Progenitor cell of endocrine pancreas (in vitro differentiated cells): Measurements from ENCODE around the gene ALDH8A1. TPM values are rescaled to one million over a fixed set of nuclear protein-coding genes. Genes with fewer than 3 reads are reported as not detected.

ENCODE experiments used
- DNase-seq: peaks from one replicate; pipeline ENCODE4 v3.0.0; 2021; ENCODE audit warnings: low spot score; ENCODE audit not compliant: unreplicated experiment
- H3K27ac Mint-ChIP-seq: 2 replicates; pipeline ENCODE4 v1.8.0; 2021; ENCODE audit warnings: mild to moderate bottlenecking, moderate library complexity, mixed read lengths
- H3K27me3 Mint-ChIP-seq: 2 replicates; pipeline ENCODE4 v1.8.0; 2021; ENCODE audit warnings: mixed read lengths
- H3K36me3 Mint-ChIP-seq: 2 replicates; pipeline ENCODE4 v1.8.0; 2022; ENCODE audit warnings: mixed read lengths; ENCODE audit not compliant: insufficient read depth
- H3K4me1 Mint-ChIP-seq: 2 replicates; pipeline ENCODE4 v1.8.0; 2021; ENCODE audit warnings: low read depth, mixed read lengths
- H3K4me3 Mint-ChIP-seq: 2 replicates; pipeline ENCODE4 v1.8.0; 2021; ENCODE audit warnings: low read depth, mild to moderate bottlenecking, moderate library complexity, mixed read lengths
- H3K9me3 Mint-ChIP-seq: 2 replicates; pipeline ENCODE4 v1.8.0; 2021; ENCODE audit warnings: low read depth, mixed read lengths
- total RNA-seq: library from RNA; stranded (reverse); gene quantifications from 2 replicates; pipeline ENCODE4 v1.2.1, GENCODE V29; 2021
- TF ChIP-seq, protein P1 (sequence below): fragments of 200-600 bp; sonication (generic); IDR thresholded peaks from one replicate; pipeline ENCODE4 v1.5.0; 2021; ENCODE audit warnings: antibody characterized with exemption, mild to moderate bottlenecking; ENCODE audit not compliant: unreplicated experiment

ALDH8A1 gene
- total RNA-seq, 1 donor from 2014 or later = 1.5 TPM

DNA sequence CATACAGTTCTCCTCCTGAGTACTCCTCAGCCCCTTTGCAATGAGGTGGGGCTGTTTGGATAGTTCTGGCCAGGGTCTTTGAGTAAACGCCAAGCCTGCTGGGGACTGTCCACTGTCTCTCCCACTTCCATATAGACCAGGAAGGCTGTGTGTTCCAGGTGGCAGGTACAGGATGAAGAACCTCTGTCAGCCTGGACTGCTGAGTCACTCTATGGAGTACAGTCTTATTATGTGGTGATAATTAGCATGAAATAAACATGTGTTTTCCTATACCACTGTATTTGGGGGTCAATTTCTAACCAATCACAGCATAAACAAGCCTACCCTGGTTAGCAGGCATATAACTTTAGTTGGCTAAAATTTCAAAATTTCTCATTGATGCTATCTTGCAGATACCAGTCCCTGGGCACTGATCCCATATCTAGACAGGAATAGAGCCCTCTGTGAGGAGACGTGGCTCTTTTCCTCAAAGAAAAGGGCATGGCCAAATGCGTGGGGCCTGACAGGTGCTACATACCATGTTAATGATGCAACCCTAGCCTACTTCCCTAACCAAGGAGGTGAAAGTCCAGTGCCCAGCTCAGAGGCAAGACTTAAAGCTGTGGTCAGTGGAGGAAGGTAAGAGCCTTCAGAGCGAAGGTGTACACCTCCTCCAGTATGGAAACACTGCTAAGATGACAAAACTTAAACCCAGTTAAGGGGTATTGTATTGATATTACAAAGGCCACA lies 4.5 kb upstream of the ALDH8A1 start:
- no peaks in the 10 kb centered on the region for H3K27me3 Mint-ChIP-seq
- H3K9me3 Mint-ChIP-seq = peaks cover 4% of the 10 kb centered on the region
- H3K4me1 Mint-ChIP-seq = no peaks in the 10 kb centered on the region
- H3K4me3 Mint-ChIP-seq = no peak overlapping the region
- TF ChIP-seq, protein P1, sequence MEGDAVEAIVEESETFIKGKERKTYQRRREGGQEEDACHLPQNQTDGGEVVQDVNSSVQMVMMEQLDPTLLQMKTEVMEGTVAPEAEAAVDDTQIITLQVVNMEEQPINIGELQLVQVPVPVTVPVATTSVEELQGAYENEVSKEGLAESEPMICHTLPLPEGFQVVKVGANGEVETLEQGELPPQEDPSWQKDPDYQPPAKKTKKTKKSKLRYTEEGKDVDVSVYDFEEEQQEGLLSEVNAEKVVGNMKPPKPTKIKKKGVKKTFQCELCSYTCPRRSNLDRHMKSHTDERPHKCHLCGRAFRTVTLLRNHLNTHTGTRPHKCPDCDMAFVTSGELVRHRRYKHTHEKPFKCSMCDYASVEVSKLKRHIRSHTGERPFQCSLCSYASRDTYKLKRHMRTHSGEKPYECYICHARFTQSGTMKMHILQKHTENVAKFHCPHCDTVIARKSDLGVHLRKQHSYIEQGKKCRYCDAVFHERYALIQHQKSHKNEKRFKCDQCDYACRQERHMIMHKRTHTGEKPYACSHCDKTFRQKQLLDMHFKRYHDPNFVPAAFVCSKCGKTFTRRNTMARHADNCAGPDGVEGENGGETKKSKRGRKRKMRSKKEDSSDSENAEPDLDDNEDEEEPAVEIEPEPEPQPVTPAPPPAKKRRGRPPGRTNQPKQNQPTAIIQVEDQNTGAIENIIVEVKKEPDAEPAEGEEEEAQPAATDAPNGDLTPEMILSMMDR = no peak
- H3K36me3 Mint-ChIP-seq = peaks cover 9% of the 10 kb centered on the region
- no peak overlapping the region for H3K27ac Mint-ChIP-seq
- no peak for DNase-seq

DNA sequence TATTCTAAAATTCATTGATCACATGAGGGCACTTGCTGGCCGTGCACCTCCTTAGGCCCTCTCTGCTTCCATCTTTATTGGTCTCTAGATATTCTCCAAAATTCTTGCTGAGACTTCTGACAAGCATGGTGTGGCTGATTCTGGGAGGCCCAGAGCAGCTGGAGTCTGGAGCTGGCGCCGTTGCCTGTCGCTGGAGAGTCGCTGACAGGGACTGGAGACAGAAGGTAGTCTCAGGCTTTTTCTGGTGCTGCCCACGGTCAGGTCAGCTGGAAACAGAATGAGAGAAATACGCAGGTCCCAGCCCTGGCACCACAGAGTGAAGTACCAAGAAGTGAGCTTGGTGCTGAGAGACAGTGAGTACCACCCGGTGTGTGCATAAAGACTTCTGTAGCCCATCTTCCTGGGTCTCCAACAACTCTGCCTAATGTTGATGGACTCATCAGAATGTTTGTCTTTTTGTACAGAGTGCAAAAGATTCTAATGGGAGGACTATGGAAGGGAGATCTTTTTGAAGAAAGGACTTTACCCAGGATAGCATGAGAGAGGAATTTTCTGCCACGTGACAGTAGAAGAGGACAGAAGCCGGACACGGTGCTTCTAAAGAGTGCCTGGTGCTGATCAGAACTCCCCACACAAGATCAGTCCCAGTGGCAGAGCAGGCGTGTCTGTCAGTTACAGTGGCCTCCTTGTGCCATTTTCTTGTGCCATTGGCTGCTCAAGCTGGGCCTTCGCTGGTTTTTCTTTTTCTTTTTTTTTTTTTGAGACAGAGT lies 1.8 kb upstream of the ALDH8A1 start:
- Mint-ChIP-seq H3K27ac (no peak overlapping the region), H3K4me3 (no peak overlapping the region), H3K36me3 (no peaks in the 10 kb centered on the region), H3K4me1 (no peaks in the 10 kb centered on the region), H3K9me3 (peaks cover 6% of the 10 kb centered on the region), H3K27me3 (no peaks in the 10 kb centered on the region)
- no peak for DNase-seq
- TF ChIP-seq, protein P1 = no peak

DNA sequence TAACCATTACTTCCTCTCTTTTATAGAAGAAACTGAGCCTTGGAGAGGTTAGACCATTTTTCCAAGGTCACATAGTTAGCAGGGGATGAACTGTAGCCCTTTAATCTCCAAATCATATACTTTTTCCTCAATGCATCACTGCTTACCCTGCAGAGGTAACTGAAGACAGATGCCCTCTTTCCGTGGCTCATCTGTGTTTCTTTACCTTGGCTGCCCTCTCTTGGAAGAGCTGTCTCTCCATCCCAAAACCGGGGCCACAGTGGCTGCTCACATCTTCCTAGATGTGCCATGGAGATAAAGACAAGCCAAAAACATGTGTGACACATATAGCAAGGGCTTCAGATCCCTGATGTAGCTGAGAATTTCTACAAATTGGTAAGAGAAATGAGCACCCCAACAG lies 581 bp upstream of the ALDH8A1 start:
- H3K4me3 Mint-ChIP-seq = no peak overlapping the region
- TF ChIP-seq, protein P1 = no peak
- H3K27me3 Mint-ChIP-seq = no peaks in the 10 kb centered on the region
- DNase-seq = no peak
- H3K36me3 Mint-ChIP-seq = no peaks in the 10 kb centered on the region
- H3K9me3 Mint-ChIP-seq = peaks cover 7% of the 10 kb centered on the region
- H3K4me1 Mint-ChIP-seq = no peaks in the 10 kb centered on the region
- H3K27ac Mint-ChIP-seq = no peak overlapping the region

DNA sequence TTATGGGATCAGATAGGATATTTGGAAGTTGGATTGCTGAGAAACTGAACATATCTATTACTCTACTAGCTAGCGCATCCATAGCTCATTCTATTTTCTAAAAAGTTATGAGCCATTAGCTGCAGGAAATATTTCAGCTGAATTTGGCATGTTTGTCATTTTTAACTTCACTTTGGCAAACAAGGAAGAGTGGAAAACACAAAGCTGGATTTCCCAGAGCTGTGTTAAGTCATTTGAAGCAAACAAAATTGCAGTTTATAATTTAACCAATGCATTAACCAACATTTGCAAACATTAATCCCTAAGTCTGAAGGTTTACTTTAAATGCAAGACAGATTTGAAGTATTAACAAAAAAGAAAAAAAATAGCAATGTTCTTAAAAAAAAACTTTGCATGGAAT lies 1.2 kb downstream of the ALDH8A1 start:
- no peaks in the 10 kb centered on the region for H3K36me3 Mint-ChIP-seq
- TF ChIP-seq, protein P1 = no peak
- no peaks in the 10 kb centered on the region for H3K27me3 Mint-ChIP-seq
- H3K27ac Mint-ChIP-seq = no peak overlapping the region
- no peak overlapping the region for H3K4me3 Mint-ChIP-seq
- no peaks in the 10 kb centered on the region for H3K4me1 Mint-ChIP-seq
- DNase-seq = no peak
- peaks cover 7% of the 10 kb centered on the region for H3K9me3 Mint-ChIP-seq

DNA sequence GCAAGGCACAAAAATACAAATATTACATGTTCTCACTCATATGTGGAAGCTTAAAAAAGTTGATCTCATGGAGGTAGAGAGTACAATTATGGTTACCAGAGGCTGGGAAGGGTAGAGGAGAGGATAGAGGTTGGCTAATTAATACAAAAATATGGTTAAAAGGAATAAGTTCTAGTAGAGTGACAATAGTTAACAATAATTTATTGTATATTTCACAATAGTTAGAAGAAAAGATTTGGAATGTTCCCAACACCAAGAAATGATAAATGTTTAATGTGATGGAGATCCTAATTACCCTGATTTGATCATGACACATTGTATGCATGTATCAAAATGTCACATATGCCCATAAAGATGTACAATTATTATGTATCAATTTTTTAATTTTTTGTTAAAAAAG lies 1.8 kb downstream of the ALDH8A1 start:
- Mint-ChIP-seq H3K27ac (no peak overlapping the region), H3K27me3 (no peaks in the 10 kb centered on the region), H3K4me1 (no peaks in the 10 kb centered on the region), H3K9me3 (peaks cover 7% of the 10 kb centered on the region), H3K4me3 (no peak overlapping the region), H3K36me3 (no peaks in the 10 kb centered on the region)
- TF ChIP-seq, protein P1 = no peak
- DNase-seq = no peak
